Measurements from ENCODE around the gene AMIGO1.

GRCh38 chr1:109492779-109493178 lies 16.7 kb downstream of the AMIGO1 start:
- no peak for TF ChIP-seq CTCF (IDR thresholded peaks at IDR 0.05; ENCODE audit: insufficient read depth, low read length, poor library complexity, severe bottlenecking)
- TF ChIP-seq EZH2phosphoT487 (conservative IDR thresholded peaks at IDR 0.05; ENCODE audit: low read length), result no peak
